ENCODE measurements around the gene CCDC187.
A peak's percentile ranks its signal among the peaks of the same experiment; 100 is the strongest.

Gene CCDC187

GRCh38 chr9:136251264-136252115 is 52.4 kb downstream of the CCDC187 start:
- DNase-seq = no peak

- DNase-seq = no peak
These were observed 53.2 kb downstream of the CCDC187 start for GRCh38 chr9:136250676-136251075.

GRCh38 chr9:136249877-136250559 is 53.9 kb downstream of the CCDC187 start:
- no peak for DNase-seq

DNA sequence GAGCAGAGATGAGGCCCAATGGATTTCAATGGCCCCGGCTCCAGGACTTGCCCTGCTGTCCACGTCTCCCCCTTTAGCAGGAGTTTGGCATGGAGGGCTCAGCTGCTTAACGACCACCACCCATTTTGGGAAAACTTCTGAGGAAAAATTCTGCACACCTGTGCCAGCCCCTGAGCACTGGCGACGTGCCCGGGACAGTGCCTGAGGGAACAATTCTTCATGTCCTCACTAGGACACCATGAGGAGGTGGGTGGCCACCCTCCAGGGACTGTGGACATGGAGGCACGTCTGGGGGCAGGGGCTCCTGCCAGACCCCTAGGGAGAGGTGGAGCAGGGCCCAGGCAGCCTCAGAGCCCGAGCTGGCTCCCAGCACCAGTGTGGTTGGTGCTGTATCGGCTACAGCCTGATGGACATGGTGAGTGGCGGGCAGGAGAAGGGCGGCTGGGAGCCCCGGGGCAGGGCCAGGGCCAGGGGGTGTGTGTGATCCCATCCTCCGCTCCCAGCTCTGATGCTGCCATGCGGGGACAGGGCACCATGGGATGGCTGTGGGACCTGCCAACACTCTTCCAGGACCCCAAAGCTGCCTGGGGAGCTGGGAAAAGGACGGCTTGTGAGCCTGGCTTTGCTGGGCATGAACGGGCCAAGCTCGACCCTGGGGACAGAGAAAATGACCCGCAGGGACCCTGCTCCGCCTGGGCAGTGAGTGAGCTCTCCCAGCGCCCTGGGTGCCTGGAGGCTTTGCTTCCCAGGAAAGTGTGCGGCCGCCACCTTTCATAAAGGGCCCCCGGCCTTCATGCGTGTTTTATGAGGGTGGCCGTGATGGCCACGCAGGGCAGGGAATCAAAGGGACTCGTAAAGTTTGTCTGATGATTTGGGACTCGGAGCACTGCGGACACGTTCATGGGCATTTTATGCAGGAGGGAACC is 54.7 kb downstream of the CCDC187 start:
- DNase-seq = no peak

DNA sequence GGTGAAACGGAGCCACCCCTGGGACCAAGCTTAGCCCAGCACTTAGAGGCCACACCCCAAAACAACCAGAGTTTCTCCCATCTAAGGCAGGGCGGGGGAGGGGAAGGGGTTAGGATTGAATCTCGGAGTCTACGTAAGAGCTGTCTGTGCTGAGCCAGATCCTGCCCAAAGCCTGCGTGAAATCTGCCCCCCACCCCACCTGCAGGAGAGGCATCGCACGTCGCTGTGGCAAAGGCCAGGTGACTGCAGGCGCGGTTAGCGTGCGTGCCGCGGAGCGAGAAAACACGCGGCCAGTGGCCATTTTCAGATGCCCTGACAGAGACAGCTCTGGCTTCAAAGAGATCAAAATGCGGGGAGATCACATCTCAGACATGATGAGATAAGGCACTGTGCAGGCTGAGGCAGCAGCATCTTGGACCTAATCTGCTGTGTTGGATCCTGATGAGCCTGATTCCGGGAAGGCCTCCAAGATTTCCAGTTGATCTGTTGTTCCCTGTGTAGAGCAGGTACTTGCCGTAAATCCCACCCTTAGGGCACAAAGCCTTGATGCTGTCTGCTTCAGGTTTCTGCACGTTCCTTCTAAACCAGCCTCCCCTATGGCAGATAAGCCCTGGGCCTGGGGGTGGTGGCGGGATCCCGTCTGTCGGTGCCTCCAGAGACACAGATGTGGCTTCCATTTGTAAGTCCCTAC is 55.8 kb downstream of the CCDC187 start:
- peak; percentile 32 for DNase-seq

- DNase-seq = no peak
These were observed 56.4 kb downstream of the CCDC187 start for GRCh38 chr9:136247551-136247916.

DNA sequence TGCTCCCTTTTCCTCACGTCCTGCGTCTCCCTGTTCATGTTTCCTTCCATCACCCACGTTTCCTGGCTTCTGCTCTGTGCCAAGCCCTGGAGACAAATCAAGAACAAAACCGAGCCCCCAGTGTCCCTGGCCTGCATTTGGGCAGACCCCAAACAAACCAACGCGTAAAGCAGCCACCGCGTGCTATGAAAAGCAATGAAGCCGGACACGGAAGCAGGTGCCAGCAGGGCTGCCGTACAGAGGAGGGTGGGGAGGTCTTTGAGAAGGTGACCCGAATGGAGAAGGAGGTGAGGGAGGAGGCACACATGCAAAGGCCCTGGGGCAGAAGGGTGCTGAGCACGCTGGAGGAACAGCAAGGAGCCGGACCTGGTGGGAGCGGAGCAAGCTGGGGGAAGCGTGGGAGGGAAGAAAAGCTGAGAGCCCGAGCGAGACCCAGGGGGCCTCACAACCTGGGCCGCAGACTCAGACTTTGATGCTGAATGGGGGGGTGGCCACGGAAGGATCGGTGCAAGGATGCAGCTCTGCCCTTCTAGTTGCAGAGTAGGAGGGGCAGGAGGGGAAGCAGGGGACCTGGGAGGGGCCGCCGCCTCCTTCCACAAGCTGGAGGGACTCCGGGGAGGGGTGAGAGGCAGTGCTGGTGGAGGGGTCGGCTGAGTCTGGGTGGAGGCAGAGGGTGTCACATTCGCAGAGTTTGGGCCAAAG is 56.9 kb downstream of the CCDC187 start:
- DNase-seq = no peak

DNA sequence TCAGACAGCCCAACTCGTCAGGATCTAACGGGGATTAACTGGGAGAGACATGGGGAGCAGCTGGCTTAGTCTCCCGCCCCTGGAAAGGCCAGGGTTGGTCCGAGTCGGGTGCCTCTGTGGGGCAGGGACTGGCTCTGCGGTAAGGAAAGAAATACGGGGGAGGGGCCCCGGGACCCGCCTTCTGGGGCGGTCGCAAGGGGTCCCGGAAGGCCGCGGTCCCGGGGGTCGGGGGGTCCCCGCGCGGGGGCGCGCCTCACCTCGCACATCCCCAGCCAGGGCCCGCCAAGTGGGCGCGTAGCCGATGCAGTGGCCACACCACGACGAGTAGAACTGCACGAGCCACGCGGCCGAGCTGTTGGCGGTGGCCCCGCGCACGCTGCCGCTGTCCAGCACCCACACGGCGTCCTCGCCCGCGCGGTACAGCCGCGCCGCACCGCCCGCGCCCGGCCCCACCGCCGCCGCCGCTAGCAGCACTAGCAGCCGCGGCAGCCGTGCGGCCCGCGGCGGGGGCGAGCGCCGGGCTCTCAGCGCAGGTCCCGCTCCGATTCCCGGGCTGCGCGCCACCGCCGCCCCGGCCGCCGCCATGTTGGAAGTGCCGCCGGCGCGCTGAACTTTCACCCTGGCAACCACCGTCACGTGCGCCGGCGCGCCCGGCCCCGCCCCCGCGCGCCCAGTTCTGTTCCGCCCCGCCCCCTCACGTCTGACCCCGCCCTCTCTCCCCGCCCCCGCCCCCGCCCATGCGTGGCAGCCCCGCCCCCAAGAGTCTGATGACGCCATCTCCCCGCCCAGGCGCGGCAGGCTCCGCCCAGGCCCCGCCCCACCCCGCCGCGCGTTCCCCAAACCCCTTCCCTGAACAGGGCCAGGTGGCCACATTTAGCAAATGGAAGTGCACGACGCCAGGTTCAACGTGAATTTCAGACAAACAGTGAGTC is 58.4 kb downstream of the CCDC187 start, which contains the start of gene QSOX2:
Gene QSOX2 (minus strand): TSS at position 594 of the 932 bp plus-strand sequence. CDS start 9 bp downstream, at position 585.
- DNase-seq = peak; percentile 84

GRCh38 chr9:136244969-136245218 is 59.0 kb downstream of the CCDC187 start:
- DNase-seq = no peak

DNA sequence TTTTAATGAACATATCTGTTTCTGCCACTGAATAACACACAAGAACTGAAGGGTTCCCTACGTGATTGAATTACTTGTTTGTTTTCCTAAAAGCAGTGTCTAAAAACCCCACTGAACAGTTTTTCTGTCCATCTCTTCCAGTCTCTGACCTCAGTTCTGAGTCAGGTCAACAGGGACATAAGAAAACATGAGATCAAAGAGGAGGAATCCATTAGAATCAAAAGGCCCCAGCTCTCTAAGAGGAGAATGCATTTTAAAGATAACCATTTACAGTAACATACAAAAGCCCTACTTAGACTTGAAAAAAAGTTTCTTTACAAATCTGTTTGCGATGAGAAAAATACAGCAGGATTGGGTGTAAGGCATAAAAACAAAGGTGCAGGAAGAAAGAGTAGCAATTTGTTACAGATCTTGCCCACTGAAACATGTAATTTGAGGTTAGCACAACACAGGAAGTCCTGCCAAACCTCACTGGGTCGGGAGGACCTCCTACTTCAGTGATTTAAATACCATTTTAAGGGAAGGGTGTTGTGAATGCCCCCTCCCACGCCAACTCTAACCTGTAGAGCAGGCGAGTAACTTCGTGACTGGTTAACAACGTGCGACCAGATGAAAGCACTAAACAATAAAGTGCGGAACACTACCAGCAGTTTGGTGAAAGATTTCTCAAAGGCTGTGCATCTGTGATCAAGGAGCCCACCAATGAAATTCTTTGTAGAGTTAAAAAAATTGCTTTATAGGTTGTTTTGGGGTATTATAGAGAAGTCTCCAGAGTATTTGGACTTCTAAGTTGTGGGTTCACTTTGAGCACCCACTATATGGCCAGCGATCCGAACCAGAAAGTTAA is 59.5 kb downstream of the CCDC187 start:
- no peak for DNase-seq

DNA sequence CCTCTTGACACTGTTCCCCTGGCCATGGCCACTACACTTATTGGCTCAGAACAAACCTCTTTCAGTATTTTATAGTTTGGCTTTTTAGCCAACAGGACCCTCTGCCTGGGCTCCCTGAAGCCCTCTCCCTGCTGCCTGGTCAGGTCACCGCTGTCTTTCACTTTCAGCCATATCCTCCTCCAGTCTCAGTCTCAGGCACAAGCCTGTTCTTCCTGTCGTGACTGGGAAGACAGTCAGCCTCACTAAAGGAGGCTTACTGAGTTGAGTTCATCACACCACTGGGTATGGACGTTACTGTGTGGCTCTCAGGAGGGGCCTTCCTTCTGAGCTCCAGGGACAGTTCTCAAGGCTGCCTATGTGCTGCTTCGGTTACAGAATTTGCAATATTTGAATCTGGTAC is 60.3 kb downstream of the CCDC187 start:
- DNase-seq = no peak

GRCh38 chr9:136242918-136243525 is 60.9 kb downstream of the CCDC187 start:
- DNase-seq = no peak

GRCh38 chr9:136242248-136242647 is 61.6 kb downstream of the CCDC187 start:
- DNase-seq = no peak

DNA sequence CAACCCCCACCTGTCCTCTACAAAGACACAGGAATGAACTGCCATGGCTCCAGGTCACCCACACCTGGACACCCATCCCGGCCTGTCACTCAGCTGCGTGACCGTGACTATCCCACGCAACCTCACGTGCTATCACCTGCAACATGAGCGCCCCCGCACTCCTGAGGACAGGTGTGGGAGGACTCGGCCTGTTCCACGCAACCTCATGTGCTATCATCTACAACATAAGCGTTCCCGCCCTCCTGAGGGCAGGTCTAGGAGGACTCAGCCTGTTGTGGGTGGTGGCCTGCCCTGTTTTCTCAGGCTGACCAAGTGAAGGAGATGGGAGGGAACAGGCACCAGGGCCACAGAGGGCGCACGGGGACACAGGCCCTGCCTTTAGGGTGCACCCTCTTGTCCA is 62.4 kb downstream of the CCDC187 start:
- DNase-seq = no peak

DNA sequence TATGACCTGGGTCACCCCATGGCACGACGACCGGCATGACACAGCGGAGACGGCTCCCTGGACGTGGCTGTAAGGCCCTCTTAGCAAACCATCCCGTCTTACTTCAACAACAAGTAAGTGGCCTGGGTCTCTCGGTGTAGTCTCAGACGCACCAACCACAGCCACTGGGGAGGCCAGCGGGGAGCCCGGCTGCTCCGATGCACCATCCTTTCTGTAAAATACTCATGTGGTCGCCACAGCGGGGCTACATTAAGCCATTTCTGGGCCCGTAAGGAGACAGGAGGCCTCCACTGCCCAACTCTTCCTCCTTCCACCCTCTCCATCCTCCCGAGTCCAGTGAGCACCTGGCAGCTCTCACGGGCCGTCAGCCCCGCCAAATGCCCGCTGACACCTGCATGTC is 63.0 kb downstream of the CCDC187 start:
- no peak for DNase-seq

DNA sequence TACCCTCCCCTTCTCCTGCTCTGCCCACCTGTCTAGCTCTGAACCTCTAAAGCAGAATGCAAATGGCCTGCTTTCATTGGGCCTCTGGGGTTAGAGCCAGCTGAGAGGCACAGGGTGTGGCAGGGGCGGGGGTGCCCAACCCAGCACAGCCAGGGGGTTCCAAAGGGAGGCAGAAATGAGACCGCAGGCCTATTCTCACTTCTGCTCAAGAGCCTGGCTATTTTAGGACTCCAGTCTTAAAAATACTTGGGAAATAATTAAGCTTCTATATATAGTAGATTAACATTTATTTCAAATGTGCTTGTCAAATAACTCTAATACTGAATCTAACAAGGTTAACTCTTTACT is 63.9 kb downstream of the CCDC187 start:
- no peak for DNase-seq

DNA sequence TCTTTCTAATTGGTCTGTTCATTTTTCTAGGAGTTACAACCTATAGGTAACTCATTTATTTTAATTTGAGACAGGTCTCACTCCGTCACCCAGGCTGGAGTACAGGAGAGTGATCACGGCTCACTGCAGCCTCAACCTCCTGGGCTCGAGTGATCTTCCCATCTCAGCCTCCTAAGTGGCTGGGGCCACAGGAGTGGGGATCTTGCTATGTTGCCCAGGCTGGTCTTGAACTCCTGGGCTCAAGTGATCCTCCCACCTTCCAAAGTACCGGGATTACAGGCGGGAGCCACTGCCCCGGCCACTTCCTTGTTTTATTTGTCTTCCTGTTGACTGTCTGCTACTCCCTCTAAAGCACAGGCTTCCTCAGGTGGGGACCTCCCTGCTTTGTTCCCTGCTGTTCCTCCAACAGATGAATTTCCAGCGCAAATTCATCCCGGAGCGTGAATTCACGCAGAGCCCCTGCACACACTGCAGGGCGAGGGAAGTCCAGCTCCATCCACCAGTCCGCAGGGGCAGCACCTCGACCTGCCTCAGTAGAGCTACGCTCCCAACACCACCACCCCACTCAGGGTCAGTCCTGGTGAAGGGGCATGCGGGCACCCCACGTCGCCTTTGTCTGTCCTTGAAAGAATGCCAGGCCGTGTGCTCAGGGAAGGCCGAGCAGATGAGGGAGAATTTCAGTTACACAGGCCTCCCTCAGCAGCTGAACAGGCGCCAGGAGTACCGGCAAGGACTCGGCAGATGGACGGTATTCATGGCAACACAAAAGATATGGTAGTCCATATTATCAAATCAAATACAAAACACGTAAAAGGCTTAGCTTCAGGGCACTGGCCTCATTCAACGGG is 64.5 kb downstream of the CCDC187 start:
- no peak for DNase-seq

GRCh38 chr9:136238342-136238732 is 65.6 kb downstream of the CCDC187 start:
- no peak for DNase-seq

Measured in NCI-H82 (cell line).